GM21423 (cell line): Measurements from ENCODE around the gene EPSTI1.
"Not testable (repeated sequence)": the region's sequence is repeated elsewhere in the genome, so short reads cannot be mapped to it uniquely, and the experiment has no call there.

Experiments used
- ATAC-seq: cut with Tn5 transposase; IDR thresholded peaks from one replicate; pipeline ENCODE4 v1.9.1; 2021; ENCODE audit warnings: mild to moderate bottlenecking, moderate library complexity; ENCODE audit not compliant: unreplicated experiment

Gene EPSTI1

GRCh38 chr13:43005460-43006236 lies 13.6 kb upstream of the EPSTI1 start:
- no peak for ATAC-seq

- no peak for ATAC-seq
Observed at GRCh38 chr13:43003729-43004128, 11.7 kb upstream of the EPSTI1 start.

GRCh38 chr13:43003010-43003409 lies 11.0 kb upstream of the EPSTI1 start:
- ATAC-seq: no peak

GRCh38 chr13:43002021-43002420 lies 10.0 kb upstream of the EPSTI1 start:
- no peak for ATAC-seq

GRCh38 chr13:43000676-43001075 lies 8.6 kb upstream of the EPSTI1 start:
- ATAC-seq: no peak

GRCh38 chr13:42999491-42999890 lies 7.5 kb upstream of the EPSTI1 start:
- ATAC-seq: no peak

GRCh38 chr13:42997381-42997780 lies 5.3 kb upstream of the EPSTI1 start:
- peak; percentile 44 for ATAC-seq

- ATAC-seq: no peak
Observed at GRCh38 chr13:42996584-42996983, 4.5 kb upstream of the EPSTI1 start.

GRCh38 chr13:42994878-42995277 lies 2.8 kb upstream of the EPSTI1 start:
- no peak for ATAC-seq

GRCh38 chr13:42992764-42993122 lies 702 bp upstream of the EPSTI1 start:
- ATAC-seq: no peak

GRCh38 chr13:42991233-42991897 lies 676 bp downstream of the EPSTI1 start:
- ATAC-seq: not testable (repeated sequence)

- no peak for ATAC-seq
Observed at GRCh38 chr13:42990291-42991232, 1.5 kb downstream of the EPSTI1 start.

- ATAC-seq: no peak
Observed at GRCh38 chr13:42986176-42986574, 5.9 kb downstream of the EPSTI1 start.

GRCh38 chr13:42985312-42986175 lies 6.5 kb downstream of the EPSTI1 start:
- ATAC-seq: no peak

GRCh38 chr13:42984691-42985090 lies 7.3 kb downstream of the EPSTI1 start:
- ATAC-seq: no peak

GRCh38 chr13:42984026-42984425 lies 8.0 kb downstream of the EPSTI1 start:
- no peak for ATAC-seq

- no peak for ATAC-seq
Observed at GRCh38 chr13:42981853-42982252, 10.2 kb downstream of the EPSTI1 start.

- ATAC-seq: no peak
Observed at GRCh38 chr13:42981317-42981716, 10.7 kb downstream of the EPSTI1 start.

- peak; percentile 64 for ATAC-seq
Observed at GRCh38 chr13:42977219-42977659, 14.8 kb downstream of the EPSTI1 start.

GRCh38 chr13:42976066-42976465 lies 16.0 kb downstream of the EPSTI1 start:
- ATAC-seq: no peak
